ENCODE results near the gene ANXA11. TPM values are rescaled to one million over a fixed set of nuclear protein-coding genes. Genes with fewer than 3 reads are reported as not detected.

ANXA11 gene
- total RNA-seq, 1 donor from 2014 or later, result 122 TPM

DNA sequence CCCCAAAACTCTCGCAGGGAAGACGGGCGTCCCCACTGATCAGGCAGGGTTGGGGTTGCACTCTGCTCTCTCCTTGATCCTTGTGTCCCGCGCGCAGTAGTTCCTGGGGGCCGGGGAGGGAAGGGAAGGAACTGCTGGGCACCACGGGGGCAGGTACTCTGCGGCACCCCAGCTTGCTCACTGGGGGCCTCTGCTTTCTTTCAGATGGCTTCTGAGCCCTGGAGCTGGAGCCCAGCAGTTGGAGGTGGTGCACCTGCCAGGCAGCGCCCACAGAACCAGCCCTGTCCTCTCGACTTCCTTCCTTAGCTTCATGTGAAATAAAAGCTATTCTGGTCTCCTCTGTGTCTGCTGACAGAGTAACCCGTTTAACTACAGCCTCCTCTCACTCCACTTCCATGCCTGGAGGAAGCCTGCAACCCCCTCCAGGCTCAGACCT, 60.6 kb downstream of the ANXA11 start:
- peaks cover 6% of the 10 kb centered on the region for H3K4me1 Mint-ChIP-seq (ENCODE audit: low read depth, unreplicated experiment)
- H3K4me2 ChIP-seq (ENCODE audit: low read length), result no peak overlapping the region
- FAIRE-seq, result no peak
- no peak overlapping the region for H2AFZ ChIP-seq (ENCODE audit: low read depth, low read length)
- no peaks in the 10 kb centered on the region for H3K9me3 ChIP-seq (ENCODE audit: insufficient read depth, low read depth, low read length)
- H3K79me2 ChIP-seq (ENCODE audit: insufficient read depth, low read length), result no peaks in the 10 kb centered on the region
- H3K36me3 ChIP-seq (ENCODE audit: insufficient read depth, low read length), result no peaks in the 10 kb centered on the region
- no peaks in the 10 kb centered on the region for H3K27me3 ChIP-seq (ENCODE audit: insufficient read depth, low read length)
- no peak for TF ChIP-seq CTCF (IDR thresholded peaks at IDR 0.05; ENCODE audit: insufficient read depth, low read depth, low read length)
- TF ChIP-seq EZH2 (IDR thresholded peaks at IDR 0.05; ENCODE audit: insufficient read depth, low read length), result no peak
- H4K20me1 ChIP-seq (ENCODE audit: insufficient read depth, low read length), result no peaks in the 10 kb centered on the region
- no peak overlapping the region for H3K27ac Mint-ChIP-seq (ENCODE audit: unreplicated experiment)
- no peak overlapping the region for H3K27ac ChIP-seq (ENCODE audit: low read depth, low read length)
- no peak overlapping the region for H3K4me3 Mint-ChIP-seq (ENCODE audit: unreplicated experiment)
- H3K4me1 ChIP-seq (ENCODE audit: insufficient read depth, low read length), result peaks cover 8% of the 10 kb centered on the region
- peaks cover 4% of the 10 kb centered on the region for H3K36me3 Mint-ChIP-seq (ENCODE audit: low read depth, unreplicated experiment)
- H3K9ac ChIP-seq (ENCODE audit: low read length), result no peak overlapping the region
- H3K9me3 Mint-ChIP-seq (ENCODE audit: unreplicated experiment), result no peaks in the 10 kb centered on the region
- H3K4me3 ChIP-seq (ENCODE audit: insufficient read depth, low read depth, low read length), result no peak overlapping the region
- H3K27me3 Mint-ChIP-seq (ENCODE audit: low read depth, unreplicated experiment), result peaks cover 15% of the 10 kb centered on the region
- no peak for DNase-seq (ENCODE audit: low read depth)

- Histone ChIP-seq H3K9me3 (ENCODE audit: insufficient read depth, low read depth, low read length) (no peaks in the 10 kb centered on the region), H3K79me2 (ENCODE audit: insufficient read depth, low read length) (no peaks in the 10 kb centered on the region), H2AFZ (ENCODE audit: low read depth, low read length) (no peak overlapping the region), H4K20me1 (ENCODE audit: insufficient read depth, low read length) (no peaks in the 10 kb centered on the region), H3K4me2 (ENCODE audit: low read length) (peak overlapping the region; percentile 32), H3K4me1 (ENCODE audit: insufficient read depth, low read length) (peaks cover 8% of the 10 kb centered on the region), H3K9ac (ENCODE audit: low read length) (no peak overlapping the region), H3K4me3 (ENCODE audit: insufficient read depth, low read depth, low read length) (no peak overlapping the region), H3K36me3 (ENCODE audit: insufficient read depth, low read length) (no peaks in the 10 kb centered on the region), H3K27ac (ENCODE audit: low read depth, low read length) (no peak overlapping the region), H3K27me3 (ENCODE audit: insufficient read depth, low read length) (no peaks in the 10 kb centered on the region)
- peaks cover 18% of the 10 kb centered on the region for H3K27me3 Mint-ChIP-seq (ENCODE audit: low read depth, unreplicated experiment)
- H3K4me1 Mint-ChIP-seq (ENCODE audit: low read depth, unreplicated experiment), result peaks cover 6% of the 10 kb centered on the region
- FAIRE-seq (no peak), DNase-seq (ENCODE audit: low read depth) (no peak)
- TF ChIP-seq EZH2 (IDR thresholded peaks at IDR 0.05; ENCODE audit: insufficient read depth, low read length), result no peak
- TF ChIP-seq CTCF (IDR thresholded peaks at IDR 0.05; ENCODE audit: insufficient read depth, low read depth, low read length), result no peak
- peaks cover 4% of the 10 kb centered on the region for H3K36me3 Mint-ChIP-seq (ENCODE audit: low read depth, unreplicated experiment)
- no peak overlapping the region for H3K4me3 Mint-ChIP-seq (ENCODE audit: unreplicated experiment)
- no peaks in the 10 kb centered on the region for H3K9me3 Mint-ChIP-seq (ENCODE audit: unreplicated experiment)
- no peak overlapping the region for H3K27ac Mint-ChIP-seq (ENCODE audit: unreplicated experiment)
These were observed 61.2 kb downstream of the ANXA11 start for GRCh38 chr10:80144067-80144695.

GRCh38 chr10:80141696-80142460, 63.5 kb downstream of the ANXA11 start:
- no peak overlapping the region for H3K27ac Mint-ChIP-seq (ENCODE audit: unreplicated experiment)
- Histone ChIP-seq H3K36me3 (ENCODE audit: insufficient read depth, low read length) (no peaks in the 10 kb centered on the region), H3K27ac (ENCODE audit: low read depth, low read length) (no peak overlapping the region), H4K20me1 (ENCODE audit: insufficient read depth, low read length) (no peaks in the 10 kb centered on the region), H3K9ac (ENCODE audit: low read length) (no peak overlapping the region), H3K4me1 (ENCODE audit: insufficient read depth, low read length) (peaks cover 8% of the 10 kb centered on the region), H3K27me3 (ENCODE audit: insufficient read depth, low read length) (no peaks in the 10 kb centered on the region), H3K4me3 (ENCODE audit: insufficient read depth, low read depth, low read length) (no peak overlapping the region), H2AFZ (ENCODE audit: low read depth, low read length) (no peak overlapping the region), H3K4me2 (ENCODE audit: low read length) (no peak overlapping the region), H3K9me3 (ENCODE audit: insufficient read depth, low read depth, low read length) (no peaks in the 10 kb centered on the region), H3K79me2 (ENCODE audit: insufficient read depth, low read length) (no peaks in the 10 kb centered on the region)
- peaks cover 6% of the 10 kb centered on the region for H3K4me1 Mint-ChIP-seq (ENCODE audit: low read depth, unreplicated experiment)
- H3K27me3 Mint-ChIP-seq (ENCODE audit: low read depth, unreplicated experiment), result peaks cover 21% of the 10 kb centered on the region
- no peak for DNase-seq (ENCODE audit: low read depth)
- no peak overlapping the region for H3K4me3 Mint-ChIP-seq (ENCODE audit: unreplicated experiment)
- no peak for FAIRE-seq
- TF ChIP-seq EZH2 (IDR thresholded peaks at IDR 0.05; ENCODE audit: insufficient read depth, low read length) (no peak), CTCF (IDR thresholded peaks at IDR 0.05; ENCODE audit: insufficient read depth, low read depth, low read length) (no peak)
- H3K9me3 Mint-ChIP-seq (ENCODE audit: unreplicated experiment), result no peaks in the 10 kb centered on the region
- H3K36me3 Mint-ChIP-seq (ENCODE audit: low read depth, unreplicated experiment), result peaks cover 3% of the 10 kb centered on the region

Measured in astrocyte (in vitro differentiated cells and primary cell).